Upper lobe of left lung (tissue), 6 donors: ENCODE data around the gene NCS1. TPM values are rescaled to one million over a fixed set of nuclear protein-coding genes. Genes with fewer than 3 reads are reported as not detected.

ENCODE experiments used
- ATAC-seq, 2 donors: fragments of 200-7000 bp; cut with Tn5 transposase; one replicate each; pipeline ENCODE4 v1.9.1; 2022; ENCODE audit warnings: mild to moderate bottlenecking in 2 of 2, moderate library complexity in 2 of 2; ENCODE audit not compliant: low FRiP score in 2 of 2
- DNase-seq, 2 donors: peaks; one replicate each; pipeline ENCODE4 v3.0.0-alpha.2; 2019 to 2020
- H3K27ac ChIP-seq, 4 donors: fragments of 200-600 bp; sonication (generic); one replicate each; pipeline ENCODE4 v1.5.1; 2016 to 2019
- H3K27me3 ChIP-seq, 4 donors: fragments of 200-600 bp; sonication (generic); one replicate each; pipeline ENCODE4 v1.5.1; 2017 to 2019
- H3K36me3 ChIP-seq, 4 donors: fragments of 200-600 bp; sonication (generic); one replicate each; pipeline ENCODE4 v1.5.1; 2016 to 2019
- H3K4me1 ChIP-seq, 4 donors: fragments of 200-600 bp; sonication (generic); one replicate each; pipeline ENCODE4 v1.5.1; 2018 to 2019
- H3K4me3 ChIP-seq, 4 donors: fragments of 200-600 bp; sonication (generic); one replicate each; pipeline ENCODE4 v1.5.1; 2017 to 2019; ENCODE audit warnings: mild to moderate bottlenecking in 2 of 4, moderate library complexity in 1 of 4
- H3K9me3 ChIP-seq, 4 donors: fragments of 200-600 bp; sonication (generic); one replicate each; pipeline ENCODE4 v1.5.1; 2018 to 2019
- CTCF ChIP-seq, 6 experiments: fragments of 450-650 bp in 4 of 6; fragments of 200-600 bp in 2 of 6; sonication (generic) in 2 of 6; IDR thresholded peaks; one replicate each; pipeline ENCODE4 v1.5.1; 2016 to 2019; ENCODE audit warnings: antibody characterized with exemption in 6 of 6
- EP300 ChIP-seq, 4 donors: sonication (generic); formaldehyde crosslinking; IDR thresholded peaks; one replicate each; pipeline ENCODE4 v1.5.1; 2017; ENCODE audit warnings: antibody characterized with exemption in 4 of 4, control low read depth in 2 of 4
- POLR2A ChIP-seq, 4 donors: fragments of 450-650 bp; IDR thresholded peaks; one replicate each; pipeline ENCODE4 v1.5.1; 2016 to 2017; ENCODE audit warnings: antibody characterized with exemption in 4 of 4, mild to moderate bottlenecking in 2 of 4
- POLR2AphosphoS5 ChIP-seq, 2 donors: sonication (generic); formaldehyde crosslinking; IDR thresholded peaks; one replicate each; pipeline ENCODE4 v1.5.1; 2017; ENCODE audit warnings: antibody characterized with exemption in 2 of 2
- WGBS, 2 donors: methylation state at CpG; one replicate each; pipeline ENCODE4 v1.1.5; 2017 to 2018; 5-methylcytosine and 5-hydroxymethylcytosine counted together
- total RNA-seq, 6 donors: library from RNA; depleted of rRNA in 4 of 6; stranded (reverse); fragments of >200 nt in 4 of 6; gene quantifications; one replicate each; pipeline versions ENCODE4 v1.1.0 to v1.2.1, GENCODE V29; 2016 to 2021
- donor health status: DM: no; HTN: no; CAD: no; lungs with moderate emphysema.
- donor health status: DM: no; HTN: yes; CAD: no; lungs with severe emphysema.

Gene NCS1
- total RNA-seq, 6 donors from 2014 or later: 2.7 to 10.0 (median 3.9) TPM

- no peak for TF ChIP-seq CTCF (IDR thresholded peaks at IDR 0.05)
- no peak for TF ChIP-seq POLR2A (IDR thresholded peaks at IDR 0.05)
- TF ChIP-seq EP300 (IDR thresholded peaks at IDR 0.05): no peak
- no peak for TF ChIP-seq POLR2AphosphoS5 (IDR thresholded peaks at IDR 0.05)
- ATAC-seq: no peak
- DNase-seq: no peak
- H3K9me3 ChIP-seq: no peaks in the 10 kb centered on the region
- no peaks in the 10 kb centered on the region for H3K36me3 ChIP-seq
- 76 to 84% methylated on average over 10 to 17 of the region's 17 CpGs for WGBS, 2 donors
- no peak overlapping the region for H3K27ac ChIP-seq
- no peaks in the 10 kb centered on the region for H3K27me3 ChIP-seq
- H3K4me3 ChIP-seq: no peak overlapping the region
- no peaks in the 10 kb centered on the region for H3K4me1 ChIP-seq
Observed at GRCh38 chr9:130207241-130207992, 35.2 kb downstream of the NCS1 start.

- Histone ChIP-seq H3K36me3 (no peaks in the 10 kb centered on the region), H3K4me1 (no peaks in the 10 kb centered on the region), H3K4me3 (no peak overlapping the region), H3K27me3 (no peaks in the 10 kb centered on the region), H3K27ac (no peak overlapping the region), H3K9me3 (no peaks in the 10 kb centered on the region)
- 72 to 78% methylated on average over 25 to 26 of the region's 26 CpGs for WGBS, 2 donors
- DNase-seq (no peak), ATAC-seq (no peak)
- TF ChIP-seq EP300 (IDR thresholded peaks at IDR 0.05) (no peak), POLR2A (IDR thresholded peaks at IDR 0.05) (no peak), CTCF (IDR thresholded peaks at IDR 0.05) (no peak), POLR2AphosphoS5 (IDR thresholded peaks at IDR 0.05) (no peak)
Observed at GRCh38 chr9:130208600-130209347, 36.6 kb downstream of the NCS1 start.

GRCh38 chr9:130209422-130209821, 37.2 kb downstream of the NCS1 start:
- no peak for ATAC-seq
- Histone ChIP-seq H3K27ac (no peak overlapping the region), H3K4me3 (no peak overlapping the region), H3K27me3 (no peaks in the 10 kb centered on the region), H3K4me1 (no peaks in the 10 kb centered on the region), H3K9me3 (no peaks in the 10 kb centered on the region), H3K36me3 (no peaks in the 10 kb centered on the region)
- no peak for TF ChIP-seq EP300 (IDR thresholded peaks at IDR 0.05)
- no peak for TF ChIP-seq POLR2AphosphoS5 (IDR thresholded peaks at IDR 0.05)
- no peak for TF ChIP-seq POLR2A (IDR thresholded peaks at IDR 0.05)
- no peak for TF ChIP-seq CTCF (IDR thresholded peaks at IDR 0.05)
- WGBS, 2 donors: 76 to 77% methylated on average over 14 of the region's 14 CpGs
- DNase-seq: no peak

GRCh38 chr9:130211548-130212226, 39.5 kb downstream of the NCS1 start:
- 80 to 87% methylated on average over 13 to 20 of the region's 20 CpGs for WGBS, 2 donors
- no peak overlapping the region for H3K27ac ChIP-seq

More at GRCh38 chr9:130211548-130212226, 39.5 kb downstream of the NCS1 start:
- H3K27me3 ChIP-seq: no peaks in the 10 kb centered on the region
- no peaks in the 10 kb centered on the region for H3K36me3 ChIP-seq
- TF ChIP-seq POLR2A (IDR thresholded peaks at IDR 0.05) (no peak), CTCF (IDR thresholded peaks at IDR 0.05) (no peak), POLR2AphosphoS5 (IDR thresholded peaks at IDR 0.05) (no peak), EP300 (IDR thresholded peaks at IDR 0.05) (no peak)
- H3K4me1 ChIP-seq: no peaks in the 10 kb centered on the region
- H3K9me3 ChIP-seq: no peaks in the 10 kb centered on the region
- no peak for DNase-seq
- ATAC-seq: no peak
- H3K4me3 ChIP-seq: no peak overlapping the region
